ENCODE measurements around the gene PHACTR3. TPM values are rescaled to one million over a fixed set of nuclear protein-coding genes. Genes with fewer than 3 reads are reported as not detected.

Gene PHACTR3
- total RNA-seq, 1 donor from 2014 or later, result 0.25 TPM

- peak; percentile 19 for DNase-seq (ENCODE audit: low spot score)
These were observed 181.9 kb downstream of the PHACTR3 start for GRCh38 chr20:59785986-59786795.

GRCh38 chr20:59786801-59787537 lies 182.6 kb downstream of the PHACTR3 start:
- no peak for ATAC-seq
- DNase-seq (ENCODE audit: low spot score), result peak; percentile 10

More at GRCh38 chr20:59785986-59786795, 181.9 kb downstream of the PHACTR3 start:
- no peak for ATAC-seq

- ATAC-seq (no peak), DNase-seq (ENCODE audit: low spot score) (peak; percentile 18)
These were observed 183.2 kb downstream of the PHACTR3 start for GRCh38 chr20:59787538-59787890.

GRCh38 chr20:59788196-59788735 lies 183.9 kb downstream of the PHACTR3 start:
- ATAC-seq (no peak), DNase-seq (ENCODE audit: low spot score) (peak; percentile 3)

- ATAC-seq (no peak), DNase-seq (ENCODE audit: low spot score) (peak; percentile 8)
These were observed 184.6 kb downstream of the PHACTR3 start for GRCh38 chr20:59788811-59789397.

GRCh38 chr20:59789686-59790085 lies 185.3 kb downstream of the PHACTR3 start:
- DNase-seq (ENCODE audit: low spot score) (peak; percentile 10), ATAC-seq (no peak)

GRCh38 chr20:59790346-59790745 lies 186.0 kb downstream of the PHACTR3 start:
- no peak for DNase-seq (ENCODE audit: low spot score)
- no peak for ATAC-seq

GRCh38 chr20:59792300-59792699 lies 188.0 kb downstream of the PHACTR3 start:
- no peak for ATAC-seq

GRCh38 chr20:59794555-59794954 lies 190.2 kb downstream of the PHACTR3 start:
- ATAC-seq (no peak), DNase-seq (ENCODE audit: low spot score) (no peak)

More at GRCh38 chr20:59792300-59792699, 188.0 kb downstream of the PHACTR3 start:
- DNase-seq (ENCODE audit: low spot score), result no peak

- ATAC-seq, result no peak
- DNase-seq (ENCODE audit: low spot score), result no peak
These were observed 196.0 kb downstream of the PHACTR3 start for GRCh38 chr20:59800309-59800708.

GRCh38 chr20:59802018-59802417 lies 197.7 kb downstream of the PHACTR3 start:
- ATAC-seq (no peak), DNase-seq (ENCODE audit: low spot score) (no peak)

GRCh38 chr20:59802471-59803221 lies 198.3 kb downstream of the PHACTR3 start:
- DNase-seq (ENCODE audit: low spot score), result peak; percentile 33
- ATAC-seq, result no peak

- ATAC-seq (no peak), DNase-seq (ENCODE audit: low spot score) (no peak)
These were observed 200.0 kb downstream of the PHACTR3 start for GRCh38 chr20:59804347-59804746.

- ATAC-seq (no peak), DNase-seq (ENCODE audit: low spot score) (peak; percentile 14)
These were observed 200.7 kb downstream of the PHACTR3 start for GRCh38 chr20:59804871-59805665.

GRCh38 chr20:59805786-59806577 lies 201.6 kb downstream of the PHACTR3 start:
- DNase-seq (ENCODE audit: low spot score) (peak; percentile 33), ATAC-seq (no peak)

GRCh38 chr20:59806578-59806975 lies 202.2 kb downstream of the PHACTR3 start:
- peak; percentile 6 for DNase-seq (ENCODE audit: low spot score)
- no peak for ATAC-seq

- ATAC-seq, result no peak
- DNase-seq (ENCODE audit: low spot score), result peak; percentile 32
These were observed 203.8 kb downstream of the PHACTR3 start for GRCh38 chr20:59807909-59808728.

GRCh38 chr20:59808729-59809381 lies 204.5 kb downstream of the PHACTR3 start:
- peak; percentile 31 for DNase-seq (ENCODE audit: low spot score)
- ATAC-seq, result no peak

All from left lobe of liver (tissue), 2 donors.